A549 treated with AZD2906 at 1 μM for 4 hours (cell line): ENCODE data around the gene ZMAT1. TPM values are rescaled to one million over a fixed set of nuclear protein-coding genes. Genes with fewer than 3 reads are reported as not detected.

ENCODE experiments used
- total RNA-seq: library from RNA; stranded (reverse); fragments of 200-300 nt; extraction: Qiagen RNA extraction; gene quantifications from 5 replicates; pipeline ENCODE4 v1.2.3, GENCODE V29; 2022

ZMAT1 gene
- 0.01 to 0.07 TPM (median 0.03 TPM) in 5 replicates for total RNA-seq

DNA sequence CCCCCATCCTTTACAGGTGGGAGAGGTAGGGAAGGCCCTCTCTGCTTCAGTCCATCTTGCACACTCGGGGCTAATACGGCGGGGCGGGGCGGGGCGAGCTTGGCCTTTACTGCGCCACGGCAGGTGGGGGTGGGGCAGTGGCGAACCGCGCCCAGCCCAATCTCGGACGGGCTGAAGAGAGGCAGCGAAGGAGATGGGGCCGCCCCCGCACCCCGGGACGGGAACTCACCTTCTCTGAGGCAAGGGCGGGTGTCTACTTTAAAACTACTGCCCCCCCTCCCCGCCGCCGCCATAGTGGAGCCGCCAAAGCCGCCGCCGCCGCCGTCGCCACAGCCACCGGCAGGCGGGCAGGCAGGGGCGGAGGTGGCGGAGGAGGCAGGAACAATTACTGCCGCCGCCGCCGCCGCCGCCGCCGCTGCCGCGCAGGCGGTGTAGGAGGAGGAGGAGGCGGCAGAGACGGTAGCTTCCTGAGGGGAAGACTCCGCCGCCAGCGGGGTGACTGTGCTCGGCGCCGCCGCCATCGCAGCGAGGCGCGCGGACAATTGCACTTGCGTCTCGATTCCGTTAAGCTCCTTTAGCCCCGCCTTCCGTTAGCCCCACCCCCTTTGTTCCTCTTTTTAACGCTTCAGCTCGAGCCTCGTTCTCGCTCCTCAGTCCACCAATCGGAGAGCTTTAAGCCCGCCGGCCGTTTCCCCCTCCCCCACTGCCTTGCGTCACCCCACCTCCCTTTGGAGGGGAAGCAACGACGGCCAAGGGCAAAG, at the start of gene ZMAT1:
ZMAT1 (minus strand) TSS at position 540 of the 761 bp plus-strand sequence; CDS start at position 521, 19 bp downstream.

Other genes starting within 250 kb of the ZMAT1 start
- gene TCEAL2, start 193.7 kb upstream of the ZMAT1 start, total RNA-seq: not detected in 5 replicates
- not detected in 5 replicates for gene TCEAL6, start 210.5 kb upstream of the ZMAT1 start, total RNA-seq
- not detected in 5 replicates for gene BEX5, start 223.9 kb upstream of the ZMAT1 start, total RNA-seq